DND-41 (cell line): ENCODE results near the gene ANKRD28.

ENCODE experiments used
- EZH2 ChIP-seq: IDR thresholded peaks from 3 replicates; pipeline ENCODE4 v1.6.1; 2012; ENCODE audit warnings: borderline replicate concordance, low read depth, mild to moderate bottlenecking, moderate library complexity, low read length, inconsistent platforms; ENCODE audit not compliant: severe bottlenecking
- TF ChIP-seq, protein P1 (sequence below): IDR thresholded peaks from 2 replicates; pipeline ENCODE4 v1.5.1; 2012; ENCODE audit warnings: borderline replicate concordance, low read length, moderate library complexity, mild to moderate bottlenecking; ENCODE audit not compliant: poor library complexity, severe bottlenecking; ENCODE audit errors: extremely low read depth

DNA sequence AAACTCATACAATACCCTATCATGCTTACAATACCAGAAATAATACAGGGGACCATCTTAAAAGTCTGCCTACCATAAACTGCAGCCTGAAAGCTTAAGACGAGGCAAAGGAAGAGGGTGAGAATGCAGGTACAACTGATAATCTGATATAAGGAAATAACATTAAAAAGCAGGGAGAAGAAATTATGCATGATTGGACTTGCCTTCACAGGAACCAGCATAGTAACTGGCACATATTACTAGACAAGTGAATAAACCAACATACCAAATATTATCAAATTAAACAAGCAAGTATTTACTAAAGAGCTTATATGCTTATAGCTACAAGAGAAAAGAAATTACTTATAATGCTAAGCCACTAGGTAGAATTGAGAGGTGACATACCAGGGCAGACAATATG lies 18.7 kb downstream of the ANKRD28 start:
- TF ChIP-seq, protein P1, sequence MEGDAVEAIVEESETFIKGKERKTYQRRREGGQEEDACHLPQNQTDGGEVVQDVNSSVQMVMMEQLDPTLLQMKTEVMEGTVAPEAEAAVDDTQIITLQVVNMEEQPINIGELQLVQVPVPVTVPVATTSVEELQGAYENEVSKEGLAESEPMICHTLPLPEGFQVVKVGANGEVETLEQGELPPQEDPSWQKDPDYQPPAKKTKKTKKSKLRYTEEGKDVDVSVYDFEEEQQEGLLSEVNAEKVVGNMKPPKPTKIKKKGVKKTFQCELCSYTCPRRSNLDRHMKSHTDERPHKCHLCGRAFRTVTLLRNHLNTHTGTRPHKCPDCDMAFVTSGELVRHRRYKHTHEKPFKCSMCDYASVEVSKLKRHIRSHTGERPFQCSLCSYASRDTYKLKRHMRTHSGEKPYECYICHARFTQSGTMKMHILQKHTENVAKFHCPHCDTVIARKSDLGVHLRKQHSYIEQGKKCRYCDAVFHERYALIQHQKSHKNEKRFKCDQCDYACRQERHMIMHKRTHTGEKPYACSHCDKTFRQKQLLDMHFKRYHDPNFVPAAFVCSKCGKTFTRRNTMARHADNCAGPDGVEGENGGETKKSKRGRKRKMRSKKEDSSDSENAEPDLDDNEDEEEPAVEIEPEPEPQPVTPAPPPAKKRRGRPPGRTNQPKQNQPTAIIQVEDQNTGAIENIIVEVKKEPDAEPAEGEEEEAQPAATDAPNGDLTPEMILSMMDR = no peak
- TF ChIP-seq EZH2 = no peak
